K562 (cell line): ENCODE measurements around the gene DCUN1D1. TPM values are rescaled to one million over a fixed set of nuclear protein-coding genes. Genes with fewer than 3 reads are reported as not detected.

Experiments
- CBX2 ChIP-seq: fragments of 200-600 bp; sonication (generic); IDR thresholded peaks from one replicate; pipeline ENCODE4 v1.6.1; 2012; ENCODE audit warnings: mild to moderate bottlenecking, low read length, inconsistent platforms; ENCODE audit not compliant: insufficient read depth, poor library complexity, severe bottlenecking
- E2F3 ChIP-seq: fragments of 250-450 bp; sonication (Bioruptor Pico); IDR thresholded peaks from 2 replicates; pipeline ENCODE4 v1.4.0; 2020; ENCODE audit warnings: mild to moderate bottlenecking
- ELF4 ChIP-seq: fragments of 450-650 bp; formaldehyde crosslinking; IDR thresholded peaks from 2 replicates; pipeline ENCODE4 v1.4.0; 2022; ENCODE audit warnings: missing genetic modification characterization
- IFI16 ChIP-seq: fragments of 250-450 bp; sonication (Bioruptor Pico); IDR thresholded peaks from 2 replicates; pipeline ENCODE4 v2.1.2; 2022; ENCODE audit warnings: mild to moderate bottlenecking, inconsistent platforms
- IRF1 ChIP-seq: sonication (generic); formaldehyde crosslinking; IDR thresholded peaks from 2 replicates; pipeline ENCODE4 v1.8.0; 2022; ENCODE audit warnings: missing genetic modification reagents, mild to moderate bottlenecking, borderline replicate concordance
- JUND ChIP-seq, 2 experiments: IDR thresholded peaks; 2 replicates in 1 of 2; 3 replicates in 1 of 2; pipeline ENCODE4 v1.6.1; 2011; ENCODE audit warnings: borderline replicate concordance in 2 of 2, low read depth in 2 of 2, low read length in 2 of 2, improper control_type of control experiment in 1 of 2, missing biosample characterization in 1 of 2, missing genetic modification characterization in 1 of 2, missing genetic modification reagents in 1 of 2
- LCOR ChIP-seq: sonication (generic); formaldehyde crosslinking; IDR thresholded peaks from 2 replicates; pipeline ENCODE4 v1.8.0; 2022; ENCODE audit warnings: mild to moderate bottlenecking, missing genetic modification reagents
- MAZ ChIP-seq, 2 experiments: fragments of 450-650 bp in 1 of 2; sonication (generic) in 1 of 2; formaldehyde crosslinking; IDR thresholded peaks in 1 of 2; conservative IDR thresholded peaks in 1 of 2; 2 replicates each; pipeline versions ENCODE4 v1.4.0 to v1.5.0; 2020; ENCODE audit warnings: mild to moderate bottlenecking in 1 of 2, missing genetic modification reagents in 1 of 2
- MCM2 ChIP-seq: fragments of 450-650 bp; IDR thresholded peaks from 2 replicates; pipeline ENCODE4 v1.6.1; 2017; ENCODE audit warnings: low read depth, mild to moderate bottlenecking
- MXI1 ChIP-seq: IDR thresholded peaks from 2 replicates; pipeline ENCODE4 v1.6.1; 2011; ENCODE audit warnings: low read depth, mild to moderate bottlenecking, improper control_type of control experiment, low read length
- NFYB ChIP-seq: IDR thresholded peaks from 2 replicates; pipeline ENCODE4 v1.6.1; 2011; ENCODE audit warnings: mild to moderate bottlenecking, moderate library complexity; ENCODE audit not compliant: insufficient read length; ENCODE audit errors: extremely low read depth
- RAD21 ChIP-seq, 2 experiments: fragments of 250-450 bp in 1 of 2; fragments of 450-650 bp in 1 of 2; sonication (Bioruptor Pico) in 1 of 2; formaldehyde crosslinking in 1 of 2; IDR thresholded peaks in 1 of 2; conservative IDR thresholded peaks in 1 of 2; 2 replicates each; pipeline versions ENCODE4 v1.4.0 to v1.8.0; 2020 to 2022; ENCODE audit warnings: mild to moderate bottlenecking in 2 of 2, moderate library complexity in 1 of 2
- RB1 ChIP-seq: fragments of 450-650 bp; IDR thresholded peaks from 2 replicates; pipeline ENCODE4 v1.6.1; 2017; ENCODE audit warnings: low read depth, mild to moderate bottlenecking
- RERE ChIP-seq: sonication (generic); formaldehyde crosslinking; IDR thresholded peaks from 2 replicates; pipeline ENCODE4 v1.8.0; 2023; ENCODE audit warnings: missing genetic modification reagents, mild to moderate bottlenecking, borderline replicate concordance
- SMAD1 ChIP-seq: fragments of 150-350 bp; IDR thresholded peaks from 2 replicates; pipeline ENCODE4 v1.6.1; 2014; ENCODE audit warnings: low read length, low read depth; ENCODE audit not compliant: partially characterized antibody
- ZC3H11A ChIP-seq: IDR thresholded peaks from 2 replicates; pipeline ENCODE4 v1.6.1; 2012; ENCODE audit warnings: low read depth, low read length, improper control_type of control experiment
- ZNF347 ChIP-seq: fragments of 450-650 bp; formaldehyde crosslinking; IDR thresholded peaks from 2 replicates; pipeline ENCODE4 v1.4.0; 2020; ENCODE audit warnings: low read depth, mild to moderate bottlenecking, moderate library complexity
- ZNF436 ChIP-seq: fragments of 250-450, 450-650 bp; sonication (Bioruptor Pico); formaldehyde crosslinking; IDR thresholded peaks from 2 replicates; pipeline ENCODE4 v1.7.0; 2020; ENCODE audit warnings: mild to moderate bottlenecking
- ZNF717 ChIP-seq: fragments of 250-450 bp; sonication (Bioruptor Pico); IDR thresholded peaks from 2 replicates; pipeline ENCODE4 v1.5.0; 2021
- polyA plus RNA-seq, 8 experiments: library from polyadenylated mRNA; depleted of rRNA in 4 of 8; stranded (reverse) in 5 of 8; unstranded in 3 of 8; fragments of >200 nt; fragmentation: Nextera tagmentation in 2 of 8; fragmentation: Illumina TruSeq in 1 of 8; extraction: Ambion mirVana in 2 of 8; extraction: Trizol in 1 of 8; gene quantifications; 2 replicates each; pipeline versions ENCODE4 v1.2.1 to v1.2.3, GENCODE V29; 2011 to 2014; ENCODE audit warnings: inconsistent platforms in 1 of 8, missing spikeins in 1 of 8
- total RNA-seq, 7 experiments: library from RNA; depleted of rRNA in 6 of 7; stranded (reverse); fragments of >200 nt in 6 of 7; fragmentation: Illumina TruSeq in 2 of 7; extraction: Trizol in 2 of 7; gene quantifications; 2 replicates each; pipeline versions ENCODE4 v1.2.1 to v1.2.3, GENCODE V29; 2011 to 2021; ENCODE audit warnings: low replicate concordance in 1 of 7
- TF ChIP-seq, protein P1 (sequence below): fragments of 250-450 bp; sonication (Bioruptor Pico); IDR thresholded peaks from 2 replicates; pipeline ENCODE4 v1.5.0; 2022; ENCODE audit warnings: mild to moderate bottlenecking

Gene DCUN1D1
- total and polyA plus RNA-seq, 9 of the 15 experiments (the other 6 are each of a cell fraction or from before 2014, with no cell fraction given), result 11.4 to 46.8 (median 28.2) TPM

GRCh38 chr3:182920515-182921084 lies 59.7 kb downstream of the DCUN1D1 start (continued):
- TF ChIP-seq ZNF347, result no peak
- TF ChIP-seq RERE (CRISPR knock-in tag), result no peak
- TF ChIP-seq NFYB, result no peak
- no peak for TF ChIP-seq ZNF436 (CRISPR knock-in tag)
- peak; percentile 56 for TF ChIP-seq SMAD1
- TF ChIP-seq MXI1, result no peak
- TF ChIP-seq ZC3H11A, result no peak
- no peak for TF ChIP-seq IRF1 (CRISPR knock-in tag)
- TF ChIP-seq, protein P1, sequence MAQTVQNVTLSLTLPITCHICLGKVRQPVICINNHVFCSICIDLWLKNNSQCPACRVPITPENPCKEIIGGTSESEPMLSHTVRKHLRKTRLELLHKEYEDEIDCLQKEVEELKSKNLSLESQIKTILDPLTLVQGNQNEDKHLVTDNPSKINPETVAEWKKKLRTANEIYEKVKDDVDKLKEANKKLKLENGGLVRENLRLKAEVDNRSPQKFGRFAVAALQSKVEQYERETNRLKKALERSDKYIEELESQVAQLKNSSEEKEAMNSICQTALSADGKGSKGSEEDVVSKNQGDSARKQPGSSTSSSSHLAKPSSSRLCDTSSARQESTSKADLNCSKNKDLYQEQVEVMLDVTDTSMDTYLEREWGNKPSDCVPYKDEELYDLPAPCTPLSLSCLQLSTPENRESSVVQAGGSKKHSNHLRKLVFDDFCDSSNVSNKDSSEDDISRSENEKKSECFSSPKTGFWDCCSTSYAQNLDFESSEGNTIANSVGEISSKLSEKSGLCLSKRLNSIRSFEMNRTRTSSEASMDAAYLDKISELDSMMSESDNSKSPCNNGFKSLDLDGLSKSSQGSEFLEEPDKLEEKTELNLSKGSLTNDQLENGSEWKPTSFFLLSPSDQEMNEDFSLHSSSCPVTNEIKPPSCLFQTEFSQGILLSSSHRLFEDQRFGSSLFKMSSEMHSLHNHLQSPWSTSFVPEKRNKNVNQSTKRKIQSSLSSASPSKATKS (CRISPR knock-in tag), result no peak
- peak; percentile 97 for TF ChIP-seq LCOR
- no peak for TF ChIP-seq MCM2
- no peak for TF ChIP-seq ZNF717 (CRISPR knock-in tag)
- TF ChIP-seq CBX2, result no peak
- TF ChIP-seq RB1, result no peak
- TF ChIP-seq ELF4 (CRISPR knock-in tag), result no peak; the same call in 1 of the 2 replicates
- TF ChIP-seq JUND (IDR thresholded peaks at IDR 0.05; ENCODE audit: borderline replicate concordance, low read depth, low read length), result peak; percentile 87
- peak; percentile 80 for TF ChIP-seq JUND (tag; IDR thresholded peaks at IDR 0.05; ENCODE audit: borderline replicate concordance, low read depth, low read length)
- no peak for TF ChIP-seq E2F3
- TF ChIP-seq IFI16 (CRISPR knock-in tag), result no peak
- peak in 1 of 2 experiments; percentile 13; a peak in 1 of 4 replicates for TF ChIP-seq MAZ (CRISPR knock-in tag; conservative IDR thresholded peaks at IDR 0.05 in 1 of 2, IDR thresholded peaks at IDR 0.05 in 1 of 2)
- peak in 1 of 2 experiments; percentile 10; a peak in 1 of 4 replicates for TF ChIP-seq RAD21 (CRISPR knock-in tag; conservative IDR thresholded peaks at IDR 0.05 in 1 of 2, IDR thresholded peaks at IDR 0.05 in 1 of 2)
